Activated CD8-positive, alpha-beta memory T cell treated with anti-CD3 and anti-CD28 coated beads, Interleukin-2, amount 10 ng/mL, durations not matched to agents 7 days and 5 days (primary cell): ENCODE measurements around the gene ZNF208. TPM values are rescaled to one million over a fixed set of nuclear protein-coding genes. Genes with fewer than 3 reads are reported as not detected.
A peak's percentile ranks its signal among the peaks of the same experiment; 100 is the strongest.
"Not testable (repeated sequence)": the region's sequence is repeated elsewhere in the genome, so short reads cannot be mapped to it uniquely, and the experiment has no call there.

Experiments
- ATAC-seq: fragments of 150-1000 bp; cut with Tn5 transposase; one replicate; pipeline ENCODE4 v1.10.0; 2021; ENCODE audit warnings: moderate library complexity
- CTCF ChIA-PET: fragments of 350-600 bp; sonication (Branson Sonifier 250); formaldehyde crosslinking; loops from one replicate; lab custom pipeline; 2021; ENCODE audit warnings: antibody characterized with exemption; lab: Charles Lee
- DNase-seq: peaks from one replicate; pipeline ENCODE4 v3.0.0-alpha.2; 2020
- H3K27ac Mint-ChIP-seq: one replicate; pipeline ENCODE4 v1.8.0; 2021; ENCODE audit warnings: mild to moderate bottlenecking, mixed read lengths
- H3K27me3 Mint-ChIP-seq: one replicate; pipeline ENCODE4 v1.8.0; 2021; ENCODE audit warnings: mixed read lengths
- H3K36me3 Mint-ChIP-seq: one replicate; pipeline ENCODE4 v1.8.0; 2021; ENCODE audit warnings: mild to moderate bottlenecking, mixed read lengths
- H3K4me1 Mint-ChIP-seq: one replicate; pipeline ENCODE4 v1.8.0; 2021; ENCODE audit warnings: mixed read lengths
- H3K4me3 Mint-ChIP-seq: one replicate; pipeline ENCODE4 v1.8.0; 2021; ENCODE audit warnings: mild to moderate bottlenecking, moderate library complexity, mixed read lengths
- H3K9me3 Mint-ChIP-seq: one replicate; pipeline ENCODE4 v1.8.0; 2022; ENCODE audit warnings: low read depth, mixed read lengths
- total RNA-seq, 2 experiments: library from RNA; stranded (reverse); gene quantifications; one replicate each; pipeline ENCODE4 v1.2.3, GENCODE V29; 2021

The ZNF208 gene
- total RNA-seq, 2 experiments from 2014 or later = 0.30 to 0.99 TPM

- Mint-ChIP-seq H3K27ac (no peak overlapping the region), H3K4me3 (no peak overlapping the region), H3K9me3 (peaks cover 28% of the 10 kb centered on the region), H3K36me3 (no peaks in the 10 kb centered on the region), H3K27me3 (no peaks in the 10 kb centered on the region), H3K4me1 (no peaks in the 10 kb centered on the region)
- DNase-seq = no peak
- CTCF ChIA-PET = no interaction called here
- ATAC-seq = no peak
These were observed 98.1 kb downstream of the ZNF208 start for GRCh38 chr19:21912654-21913053.

GRCh38 chr19:21910318-21910717, 100.4 kb downstream of the ZNF208 start:
- Mint-ChIP-seq H3K36me3 (no peaks in the 10 kb centered on the region), H3K4me1 (no peaks in the 10 kb centered on the region), H3K27ac (no peak overlapping the region), H3K9me3 (peaks cover 26% of the 10 kb centered on the region), H3K27me3 (no peaks in the 10 kb centered on the region), H3K4me3 (no peak overlapping the region)
- CTCF ChIA-PET = no interaction called here
- no peak for DNase-seq
- ATAC-seq = no peak

- H3K27ac Mint-ChIP-seq = no peak overlapping the region
- H3K9me3 Mint-ChIP-seq = peaks cover 30% of the 10 kb centered on the region
- H3K4me3 Mint-ChIP-seq = no peak overlapping the region
- H3K36me3 Mint-ChIP-seq = no peaks in the 10 kb centered on the region
- H3K4me1 Mint-ChIP-seq = no peaks in the 10 kb centered on the region
- ATAC-seq (no peak), DNase-seq (no peak)
- CTCF ChIA-PET = no interaction called here
- no peaks in the 10 kb centered on the region for H3K27me3 Mint-ChIP-seq
These were observed 102.7 kb downstream of the ZNF208 start for GRCh38 chr19:21908066-21908465.

GRCh38 chr19:21907516-21907915, 103.2 kb downstream of the ZNF208 start:
- Mint-ChIP-seq H3K4me3 (no peak overlapping the region), H3K4me1 (no peaks in the 10 kb centered on the region), H3K9me3 (peaks cover 35% of the 10 kb centered on the region), H3K27ac (no peak overlapping the region), H3K27me3 (no peaks in the 10 kb centered on the region), H3K36me3 (no peaks in the 10 kb centered on the region)
- ATAC-seq = no peak
- no peak for DNase-seq
- CTCF ChIA-PET = no interaction called here

GRCh38 chr19:21902571-21902970, 108.2 kb downstream of the ZNF208 start:
- CTCF ChIA-PET = no interaction called here
- Mint-ChIP-seq H3K4me1 (no peaks in the 10 kb centered on the region), H3K36me3 (no peaks in the 10 kb centered on the region), H3K27me3 (no peaks in the 10 kb centered on the region), H3K9me3 (peaks cover 40% of the 10 kb centered on the region), H3K4me3 (no peak overlapping the region), H3K27ac (no peak overlapping the region)
- DNase-seq (no peak), ATAC-seq (no peak)

- Mint-ChIP-seq H3K9me3 (peaks cover 43% of the 10 kb centered on the region), H3K4me3 (no peak overlapping the region), H3K27ac (no peak overlapping the region), H3K36me3 (no peaks in the 10 kb centered on the region), H3K4me1 (no peaks in the 10 kb centered on the region), H3K27me3 (no peaks in the 10 kb centered on the region)
- DNase-seq (no peak), ATAC-seq (no peak)
- CTCF ChIA-PET = no interaction called here
These were observed 108.9 kb downstream of the ZNF208 start for GRCh38 chr19:21901861-21902260.

- CTCF ChIA-PET = no interaction called here
- no peak overlapping the region for H3K4me3 Mint-ChIP-seq
- H3K4me1 Mint-ChIP-seq = no peaks in the 10 kb centered on the region
- DNase-seq (no peak), ATAC-seq (no peak)
- no peak overlapping the region for H3K27ac Mint-ChIP-seq
- H3K36me3 Mint-ChIP-seq = peaks cover 1% of the 10 kb centered on the region
- peaks cover 43% of the 10 kb centered on the region for H3K9me3 Mint-ChIP-seq
- H3K27me3 Mint-ChIP-seq = no peaks in the 10 kb centered on the region
These were observed 110.3 kb downstream of the ZNF208 start for GRCh38 chr19:21900401-21900800.

- CTCF ChIA-PET = no interaction called here
These were observed 119.7 kb downstream of the ZNF208 start for GRCh38 chr19:21891086-21891485.

GRCh38 chr19:21890017-21890416, 120.7 kb downstream of the ZNF208 start:
- H3K9me3 Mint-ChIP-seq, CTCF ChIA-PET: not testable (repeated sequence)
- DNase-seq = peak; percentile 41

More at GRCh38 chr19:21891086-21891485, 119.7 kb downstream of the ZNF208 start:
- Mint-ChIP-seq H3K27ac (no peak overlapping the region), H3K4me3 (no peak overlapping the region), H3K4me1 (no peaks in the 10 kb centered on the region), H3K36me3 (peaks cover 1% of the 10 kb centered on the region), H3K27me3 (no peaks in the 10 kb centered on the region), H3K9me3 (peaks cover 15% of the 10 kb centered on the region)
- ATAC-seq (no peak), DNase-seq (no peak)

GRCh38 chr19:21885516-21885915, 125.2 kb downstream of the ZNF208 start:
- H3K36me3 Mint-ChIP-seq, ATAC-seq, H3K27me3 Mint-ChIP-seq, H3K27ac Mint-ChIP-seq, CTCF ChIA-PET, H3K4me1 Mint-ChIP-seq, H3K4me3 Mint-ChIP-seq, DNase-seq, H3K9me3 Mint-ChIP-seq: not testable (repeated sequence)

More at GRCh38 chr19:21890017-21890416, 120.7 kb downstream of the ZNF208 start:
- not testable (repeated sequence) for H3K4me3 Mint-ChIP-seq, H3K4me1 Mint-ChIP-seq, H3K27me3 Mint-ChIP-seq, H3K27ac Mint-ChIP-seq, ATAC-seq, H3K36me3 Mint-ChIP-seq

GRCh38 chr19:21884786-21885185, 126.0 kb downstream of the ZNF208 start:
- CTCF ChIA-PET, H3K36me3 Mint-ChIP-seq, H3K4me3 Mint-ChIP-seq, H3K27me3 Mint-ChIP-seq, H3K4me1 Mint-ChIP-seq, H3K27ac Mint-ChIP-seq, ATAC-seq, DNase-seq: not testable (repeated sequence)
- peaks cover 11% of the 10 kb centered on the region for H3K9me3 Mint-ChIP-seq

GRCh38 chr19:21883516-21883915, 127.2 kb downstream of the ZNF208 start:
- Mint-ChIP-seq H3K4me1 (no peaks in the 10 kb centered on the region), H3K9me3 (peaks cover 7% of the 10 kb centered on the region), H3K27ac (no peak overlapping the region), H3K36me3 (no peaks in the 10 kb centered on the region), H3K27me3 (no peaks in the 10 kb centered on the region), H3K4me3 (no peak overlapping the region)
- CTCF ChIA-PET = no interaction called here
- no peak for ATAC-seq
- DNase-seq = no peak
